TTC549 (cell line): ENCODE results near the gene KCNE3.

Experiments used
- FAIRE-seq: peaks from 2 replicates; lab custom pipeline; 2012; peaks lifted over from hg19 to GRCh38; lab: Jason Lieb, UNC

Gene KCNE3, protein sequence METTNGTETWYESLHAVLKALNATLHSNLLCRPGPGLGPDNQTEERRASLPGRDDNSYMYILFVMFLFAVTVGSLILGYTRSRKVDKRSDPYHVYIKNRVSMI

GRCh38 chr11:74466916-74467885 lies at the start of gene KCNE3:
Gene KCNE3 (minus strand): TSS chr11:74467549. CDS start chr11:74457563, 9,986 bp downstream.
- no peak for FAIRE-seq

GRCh38 chr11:74507582-74507981 lies 40.2 kb upstream of the KCNE3 start:
- no peak for FAIRE-seq

GRCh38 chr11:74506823-74507222 lies 39.5 kb upstream of the KCNE3 start:
- FAIRE-seq = no peak

DNA sequence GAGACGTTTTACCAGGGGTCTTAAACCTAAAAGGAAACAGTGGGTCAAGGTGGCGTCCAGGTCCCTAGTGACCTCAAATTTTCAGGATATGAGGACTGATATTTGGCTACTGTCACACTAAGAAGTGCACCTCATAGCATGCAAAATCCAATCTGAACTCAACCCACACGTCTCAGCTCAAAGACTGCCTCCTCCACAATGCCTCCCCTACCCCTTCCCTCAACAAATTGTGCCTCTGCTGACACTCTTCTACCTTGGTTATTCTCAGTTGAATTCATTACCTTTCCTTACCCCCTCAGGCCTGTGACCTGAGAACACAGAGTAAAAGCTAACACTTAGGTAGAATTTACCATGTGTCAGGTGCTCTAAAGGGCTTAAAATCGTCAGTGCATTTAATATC lies 38.6 kb upstream of the KCNE3 start:
- FAIRE-seq = no peak

- FAIRE-seq = no peak
These were observed 36.8 kb upstream of the KCNE3 start for GRCh38 chr11:74504100-74504691.

DNA sequence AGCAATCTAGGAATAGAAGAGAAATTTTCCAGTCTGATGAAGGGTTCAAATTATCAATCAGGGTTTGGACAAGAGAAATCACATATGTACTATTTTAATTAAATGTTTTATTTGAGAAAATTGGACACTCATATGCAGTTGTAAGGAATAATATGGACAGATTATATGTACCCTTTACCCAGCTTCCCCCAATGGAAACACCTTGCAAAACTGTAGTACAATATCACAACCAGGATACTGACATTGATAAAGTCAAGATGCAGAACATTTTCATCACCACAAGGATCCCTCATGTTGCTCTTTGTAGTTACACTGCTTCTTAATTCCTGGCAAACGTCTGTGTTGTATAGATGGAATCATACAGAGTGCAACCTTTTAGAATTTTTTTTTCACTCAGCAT lies 27.6 kb upstream of the KCNE3 start:
- no peak for FAIRE-seq

- no peak for FAIRE-seq
These were observed 26.7 kb upstream of the KCNE3 start for GRCh38 chr11:74493791-74494630.

DNA sequence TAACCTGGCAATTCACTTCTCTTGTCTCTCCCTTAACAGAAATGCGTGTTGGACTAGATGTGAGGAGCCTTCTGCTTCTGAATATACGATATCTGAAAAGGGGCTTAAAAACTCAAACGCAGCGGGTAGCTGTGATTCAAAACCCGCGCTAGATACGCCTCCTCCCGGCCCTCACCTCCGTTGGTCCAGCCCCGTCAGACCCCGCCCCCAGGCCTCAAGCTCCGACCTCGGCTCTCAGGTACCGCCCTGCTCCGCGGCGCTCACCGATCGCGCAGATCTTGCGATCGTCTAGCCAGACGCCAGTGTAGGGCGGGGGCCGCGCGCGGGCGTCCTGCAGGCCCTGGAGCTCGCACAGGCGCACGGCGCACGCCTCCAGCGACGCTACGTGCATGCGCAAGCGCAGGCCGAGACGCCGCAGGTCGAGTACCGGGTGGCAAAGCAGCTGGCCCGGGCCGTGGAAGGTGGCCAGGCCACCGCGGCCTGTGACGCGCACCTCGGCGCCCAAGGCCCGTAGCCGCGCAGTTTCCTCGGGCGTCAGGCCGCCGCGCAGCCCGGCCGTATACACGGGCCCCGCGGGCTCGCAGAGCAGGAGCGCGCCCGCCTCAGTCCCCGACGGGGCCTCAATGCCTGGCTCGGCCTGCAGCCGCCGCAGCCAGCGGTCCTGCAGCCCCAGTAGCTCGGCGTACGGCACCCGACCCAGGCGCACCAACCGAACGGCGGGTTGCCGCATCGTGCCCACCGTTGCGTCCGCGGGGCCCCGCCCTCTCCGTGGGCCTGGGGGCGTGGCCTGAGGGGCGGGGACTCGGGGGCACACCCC lies 25.8 kb upstream of the KCNE3 start, which contains the start of gene LIPT2:
TSS of gene LIPT2 (minus strand) at position 751 of the 817 bp plus-strand sequence. CDS start at position 730, 21 bp downstream.
- peak; percentile 78 for FAIRE-seq

DNA sequence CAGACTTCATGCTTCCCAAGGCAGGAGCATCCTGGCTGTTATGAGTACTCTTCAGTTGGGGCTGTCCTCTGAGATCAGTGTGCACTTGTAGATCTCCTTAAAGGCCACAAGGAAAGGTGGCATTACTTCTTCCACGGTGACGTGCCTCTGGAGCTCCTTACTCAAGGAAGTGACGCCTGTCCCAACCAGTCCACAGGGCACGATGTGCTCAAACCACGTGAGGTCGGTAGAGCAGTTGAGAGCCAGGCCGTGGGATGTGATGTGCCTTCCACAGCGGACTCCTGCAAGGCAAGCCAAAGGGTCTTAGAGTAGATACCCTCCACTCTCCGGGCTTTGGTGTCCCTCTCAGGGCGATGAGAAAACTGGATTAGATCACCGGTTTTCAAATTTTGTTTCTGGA lies 24.7 kb upstream of the KCNE3 start:
- no peak for FAIRE-seq

DNA sequence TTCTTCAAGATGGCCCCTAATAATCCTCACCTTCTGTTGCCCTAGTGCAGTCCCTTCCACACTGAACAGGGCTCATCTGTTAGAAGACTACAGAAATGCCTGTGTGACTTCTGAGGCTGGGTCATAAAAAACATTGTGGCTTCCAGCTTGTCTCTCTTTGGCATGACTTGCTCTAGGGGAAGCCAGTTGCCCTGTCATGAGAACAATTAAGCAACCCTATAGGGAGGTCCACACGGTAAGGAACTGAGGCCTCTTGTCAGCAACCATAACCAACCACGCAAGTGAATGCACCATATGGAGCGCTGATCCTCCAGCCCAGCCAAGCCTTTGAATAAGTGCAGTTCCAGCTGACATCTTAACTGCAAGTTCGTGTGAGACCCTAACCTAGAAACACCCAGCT lies 23.6 kb upstream of the KCNE3 start:
- no peak for FAIRE-seq

DNA sequence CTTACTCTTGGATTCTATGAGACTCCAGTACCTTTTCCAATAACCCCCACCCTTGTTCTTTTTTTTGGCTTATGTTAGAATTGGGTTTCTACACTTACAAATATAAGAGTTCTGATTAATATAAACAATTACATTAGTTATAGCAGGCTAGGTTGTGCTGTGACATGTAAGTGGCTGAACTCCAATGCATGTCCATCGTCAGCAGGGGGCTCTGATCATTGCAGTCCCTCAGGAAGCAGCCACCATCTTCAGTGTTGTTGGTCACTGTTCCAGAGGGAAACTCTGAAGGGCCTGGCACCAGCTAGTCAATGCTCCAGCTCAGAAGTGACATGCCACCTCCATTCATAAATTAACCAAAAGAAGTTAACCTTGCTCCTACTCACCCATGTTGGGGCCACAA lies 20.5 kb upstream of the KCNE3 start:
- no peak for FAIRE-seq

DNA sequence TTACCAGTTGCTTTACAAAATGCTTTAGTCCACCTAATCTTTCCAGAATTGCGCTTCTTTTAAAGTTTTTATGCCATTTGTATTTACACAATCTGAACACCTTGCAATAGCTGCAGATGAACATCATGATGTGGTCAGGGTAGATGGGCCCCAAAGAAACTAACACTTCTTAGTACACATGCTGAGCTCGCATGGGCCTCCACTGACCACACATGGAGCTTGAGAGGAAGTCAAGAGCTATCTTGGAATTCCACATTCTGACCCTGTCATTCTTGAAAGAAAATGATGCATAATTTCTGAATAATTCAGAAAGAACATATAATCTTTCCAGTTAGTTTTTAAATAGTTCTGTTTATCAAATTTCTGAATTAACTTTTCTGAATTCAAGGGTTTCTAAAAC lies 18.5 kb upstream of the KCNE3 start:
- no peak for FAIRE-seq

DNA sequence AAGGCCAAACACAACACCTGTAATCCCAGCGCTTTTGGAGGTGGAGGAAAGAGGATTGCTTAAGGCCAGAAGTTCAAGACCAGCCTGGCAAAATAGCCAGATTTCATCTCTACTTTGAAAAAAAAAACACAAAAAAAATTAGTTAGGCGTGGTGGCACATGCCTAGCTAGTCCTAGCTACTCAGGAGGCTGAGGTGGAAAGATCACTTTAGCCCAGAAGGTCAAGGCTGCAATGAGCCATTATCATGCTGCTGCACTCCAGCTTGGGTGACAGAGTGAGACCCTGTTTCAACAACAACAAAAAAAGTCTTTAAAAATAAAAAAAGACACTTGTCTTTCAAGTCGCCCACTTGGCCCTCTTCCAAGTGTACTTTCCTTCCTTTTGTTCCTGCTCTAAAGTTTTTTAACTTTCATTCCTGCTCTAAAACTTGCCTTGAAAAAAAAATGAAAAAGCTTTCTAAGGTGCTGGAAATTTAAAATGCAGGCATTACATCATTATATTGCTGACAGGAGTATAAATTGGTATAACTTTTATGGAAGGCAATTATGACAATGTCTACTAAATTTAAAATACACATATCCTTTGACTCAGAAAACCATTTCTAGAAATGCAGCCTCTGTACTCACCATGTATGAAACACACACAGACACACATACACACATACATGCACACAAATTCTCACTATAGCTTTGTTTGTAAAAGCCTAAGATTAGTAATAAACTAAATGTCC lies 13.5 kb upstream of the KCNE3 start:
- no peak for FAIRE-seq

GRCh38 chr11:74479732-74480123 lies 12.4 kb upstream of the KCNE3 start:
- FAIRE-seq = no peak

GRCh38 chr11:74478877-74479731 lies 11.8 kb upstream of the KCNE3 start:
- no peak for FAIRE-seq

DNA sequence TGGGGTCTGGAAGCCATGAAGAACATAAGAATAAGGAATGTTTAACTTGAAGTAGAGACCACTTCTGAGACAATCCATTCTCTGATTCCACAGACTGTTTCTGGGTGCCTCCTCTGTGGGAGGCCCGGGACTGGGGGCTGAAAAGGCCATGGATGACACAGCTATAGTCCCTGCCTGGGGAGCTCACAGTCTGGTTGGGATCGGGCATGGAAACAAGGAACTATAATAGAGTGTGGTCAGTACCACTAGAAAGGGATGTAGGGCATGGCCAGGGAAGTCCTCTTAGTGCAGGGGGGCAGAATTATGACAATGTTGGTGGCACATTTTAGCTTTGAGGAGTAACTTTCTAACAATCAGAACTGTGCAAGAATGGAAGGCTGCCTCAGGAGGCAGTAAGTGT lies 9.2 kb upstream of the KCNE3 start:
- no peak for FAIRE-seq

DNA sequence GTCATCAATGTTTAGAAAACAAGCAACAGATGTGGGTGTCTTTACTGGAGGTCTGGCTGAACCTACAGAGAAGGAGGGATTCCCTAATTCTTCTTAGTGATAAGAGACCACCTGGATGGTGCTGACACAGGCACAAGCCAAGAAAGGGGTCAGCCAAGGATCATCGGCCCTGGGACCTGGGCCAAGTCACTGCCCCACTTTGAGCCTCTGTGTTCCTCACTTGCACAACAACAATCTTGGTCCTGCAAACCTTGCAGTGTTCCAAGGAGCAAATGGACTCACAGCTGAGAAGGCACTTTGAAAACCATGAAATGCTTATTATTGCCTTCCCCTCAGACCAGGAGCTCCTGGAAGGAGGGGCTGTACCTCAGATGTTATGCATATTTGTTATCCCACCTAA lies 7.0 kb upstream of the KCNE3 start:
- FAIRE-seq = no peak

DNA sequence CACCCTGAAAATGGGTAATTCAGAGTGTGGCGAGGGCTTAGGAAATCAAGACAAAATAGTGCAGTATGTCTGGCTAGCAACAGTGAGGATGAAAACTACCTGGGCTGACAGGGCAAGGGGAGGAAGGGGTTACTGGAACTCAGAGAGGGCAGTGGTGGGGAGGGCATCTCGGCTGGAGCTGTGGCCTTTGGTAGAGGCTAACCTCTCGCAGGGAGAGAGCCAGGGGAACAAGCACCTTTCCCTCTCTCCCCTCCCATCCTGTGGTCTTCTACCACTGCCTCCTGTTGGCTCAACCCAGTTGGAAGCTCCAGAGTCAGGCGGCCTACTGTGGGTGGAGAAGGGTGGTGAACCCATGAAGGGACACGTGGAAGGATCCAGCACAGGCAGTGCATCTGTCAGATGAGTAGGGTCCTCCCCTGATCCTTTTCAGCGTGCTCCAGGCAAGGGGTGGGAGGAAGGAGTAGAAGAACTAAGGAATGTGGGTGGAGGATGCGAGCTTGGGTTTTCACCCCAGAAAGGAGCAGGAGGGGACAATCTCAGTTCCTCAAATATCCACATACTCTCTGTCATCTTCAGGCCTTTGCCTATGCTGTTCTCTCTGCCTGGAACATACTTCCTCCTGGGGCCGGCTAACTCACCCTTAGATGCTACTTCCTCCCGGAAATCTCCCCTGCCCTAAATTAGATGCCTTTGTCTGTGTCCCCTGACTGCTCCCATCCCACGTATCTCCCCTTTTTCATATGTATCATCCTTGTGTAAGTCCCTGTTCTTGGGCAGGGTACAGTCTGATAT lies 6.2 kb upstream of the KCNE3 start:
- no peak for FAIRE-seq
